B cell (primary cell): ENCODE data around the gene DIP2B. TPM values are rescaled to one million over a fixed set of nuclear protein-coding genes. Genes with fewer than 3 reads are reported as not detected.

Experiments used
- ATAC-seq: fragments of 200-7000 bp; cut with Tn5 transposase; one replicate; pipeline ENCODE4 v1.10.0; 2021; ENCODE audit warnings: low read depth, mild to moderate bottlenecking, moderate number of reproducible peaks, moderate library complexity
- CTCF ChIA-PET: fragments of 350-600 bp; sonication (Branson Sonifier 250); formaldehyde crosslinking; loops from one replicate; lab custom pipeline; 2021; ENCODE audit warnings: antibody characterized with exemption, inconsistent platforms; lab: Charles Lee
- POLR2A ChIA-PET: fragments of 350-600 bp; sonication (Branson Sonifier 250); formaldehyde crosslinking; loops from one replicate; lab custom pipeline; 2021; ENCODE audit warnings: antibody characterized with exemption; lab: Charles Lee
- DNase-seq: peaks from one replicate; pipeline ENCODE4 v3.0.0; 2013
- H2AFZ ChIP-seq: 2 replicates; pipeline ENCODE4 v1.6.1; 2012; ENCODE audit warnings: mild to moderate bottlenecking, low read depth, low read length; ENCODE audit not compliant: insufficient read depth, poor library complexity, severe bottlenecking
- H3K27ac ChIP-seq, 2 donors: 1 replicate in 1 of 2; 2 replicates in 1 of 2; pipeline ENCODE4 v1.5.1; 2012 to 2013; ENCODE audit warnings: low read length in 2 of 2, mild to moderate bottlenecking in 2 of 2, moderate library complexity in 1 of 2
- H3K27me3 ChIP-seq, 4 experiments: fragments of 200-600 bp in 1 of 4; sonication (generic) in 1 of 4; replicated peaks in 1 of 4; 1 replicate in 2 of 4; 2 replicates in 2 of 4; pipeline versions ENCODE4 v1.6.1 to v1.7.0; 2013 to 2016; ENCODE audit warnings: low read length in 3 of 4, mild to moderate bottlenecking in 2 of 4, mixed read lengths in 1 of 4, moderate library complexity in 1 of 4; ENCODE audit not compliant: insufficient read depth in 4 of 4, control insufficient read depth in 3 of 4; ENCODE audit errors: control extremely low read depth in 1 of 4
- H3K36me3 ChIP-seq, 2 experiments: replicated peaks in 1 of 2; 1 replicate in 1 of 2; 2 replicates in 1 of 2; pipeline versions ENCODE4 v1.6.1 to v1.7.1; 2013; ENCODE audit warnings: low read length in 1 of 2; ENCODE audit not compliant: insufficient read depth in 2 of 2, control insufficient read depth in 1 of 2; ENCODE audit errors: control extremely low read depth in 1 of 2, extremely low read depth in 1 of 2
- H3K4me1 ChIP-seq, 2 donors: fragments of 200-600 bp in 1 of 2; sonication (generic) in 1 of 2; 1 replicate in 1 of 2; 2 replicates in 1 of 2; pipeline versions ENCODE4 v1.5.1 to v1.6.1; 2013 to 2017; ENCODE audit warnings: low read length in 2 of 2; ENCODE audit not compliant: control insufficient read depth in 2 of 2, insufficient read depth in 2 of 2
- H3K4me2 ChIP-seq: replicated peaks from 2 replicates; pipeline ENCODE3; 2012; ENCODE audit warnings: mild to moderate bottlenecking, low read depth, low read length; ENCODE audit not compliant: poor library complexity, severe bottlenecking
- H3K4me3 ChIP-seq, 5 experiments: fragments of 200-600 bp in 1 of 5; sonication (generic) in 1 of 5; 1 replicate in 3 of 5; 2 replicates in 2 of 5; pipeline versions ENCODE4 v1.5.1 to v1.7.0; 2011 to 2016; ENCODE audit warnings: low read length in 4 of 5, mild to moderate bottlenecking in 4 of 5, low read depth in 2 of 5, control low read depth in 1 of 5, moderate library complexity in 1 of 5; ENCODE audit not compliant: insufficient read depth in 1 of 5; ENCODE audit errors: control extremely low read depth in 1 of 5, extremely low read depth in 1 of 5
- H3K79me2 ChIP-seq: fragments of 200-600 bp; sonication (generic); one replicate; pipeline ENCODE4 v1.6.0; 2016; ENCODE audit warnings: low read length; ENCODE audit not compliant: control insufficient read depth, insufficient read depth
- H3K9ac ChIP-seq: fragments of 200-600 bp; sonication (generic); 2 replicates; pipeline ENCODE4 v1.6.1; 2017; ENCODE audit warnings: mild to moderate bottlenecking, low read length, moderate library complexity
- H3K9me3 ChIP-seq, 3 donors: one replicate each; pipeline versions ENCODE4 v1.6.1 to v1.7.1; 2013; ENCODE audit warnings: low read length in 2 of 3; ENCODE audit not compliant: control insufficient read depth in 2 of 3, insufficient read depth in 1 of 3; ENCODE audit errors: control extremely low read depth in 1 of 3
- H4K20me1 ChIP-seq: 2 replicates; pipeline ENCODE4 v1.6.0; 2012; ENCODE audit warnings: mild to moderate bottlenecking, low read length; ENCODE audit not compliant: insufficient read depth, control insufficient read depth, poor library complexity, severe bottlenecking
- H3K27ac Mint-ChIP-seq: one replicate; pipeline ENCODE4 v1.8.0; 2021; ENCODE audit warnings: mixed read lengths
- H3K27me3 Mint-ChIP-seq: one replicate; pipeline ENCODE4 v1.8.0; 2021; ENCODE audit warnings: mixed read lengths
- H3K4me1 Mint-ChIP-seq: one replicate; pipeline ENCODE4 v1.8.0; 2021; ENCODE audit warnings: mixed read lengths
- H3K4me3 Mint-ChIP-seq: one replicate; pipeline ENCODE4 v1.8.0; 2021; ENCODE audit warnings: mixed read lengths
- H3K9me3 Mint-ChIP-seq: one replicate; pipeline ENCODE4 v1.8.0; 2022; ENCODE audit warnings: mixed read lengths; ENCODE audit not compliant: insufficient read depth
- EZH2 ChIP-seq: IDR thresholded peaks from 2 replicates; pipeline ENCODE4 v1.6.1; 2012; ENCODE audit warnings: borderline replicate concordance, low read depth, mild to moderate bottlenecking, moderate library complexity, low read length; ENCODE audit not compliant: insufficient read depth, poor library complexity, severe bottlenecking
- WGBS: methylation state at CpG from one replicate; pipeline ENCODE4 v1.1.5; 2013; ENCODE audit warnings: missing lambda C conversion rate; ENCODE audit not compliant: insufficient coverage; 5-methylcytosine and 5-hydroxymethylcytosine counted together
- intact Hi-C: fragments of 100-400 bp; cut with micrococcal nuclease; formaldehyde crosslinking; loops from one replicate; pipeline ENCODE4 v1.10.0; 2022
- polyA plus RNA-seq: library from polyadenylated mRNA; depleted of rRNA; stranded (reverse); fragments of >200 nt; gene quantifications from 2 replicates; pipeline ENCODE4 v1.2.3, GENCODE V29; 2012
- total RNA-seq, 2 donors: library from RNA; stranded (reverse); fragments of 120-200 nt in 1 of 2; gene quantifications; 1 replicate in 1 of 2; 2 replicates in 1 of 2; pipeline versions ENCODE4 v1.2.3 to v1.2.4, GENCODE V29; 2013 to 2022
- TF ChIP-seq, protein P1 (sequence below): fragments of 200-600 bp; IDR thresholded peaks from one replicate; pipeline ENCODE4 v1.8.0; 2022; ENCODE audit warnings: antibody characterized with exemption, mild to moderate bottlenecking

DIP2B gene
- total and polyA plus RNA-seq, 2 donors (not counting 1 experiment from before 2014, with no cell fraction given) = 16.4 to 38.8 TPM

DNA sequence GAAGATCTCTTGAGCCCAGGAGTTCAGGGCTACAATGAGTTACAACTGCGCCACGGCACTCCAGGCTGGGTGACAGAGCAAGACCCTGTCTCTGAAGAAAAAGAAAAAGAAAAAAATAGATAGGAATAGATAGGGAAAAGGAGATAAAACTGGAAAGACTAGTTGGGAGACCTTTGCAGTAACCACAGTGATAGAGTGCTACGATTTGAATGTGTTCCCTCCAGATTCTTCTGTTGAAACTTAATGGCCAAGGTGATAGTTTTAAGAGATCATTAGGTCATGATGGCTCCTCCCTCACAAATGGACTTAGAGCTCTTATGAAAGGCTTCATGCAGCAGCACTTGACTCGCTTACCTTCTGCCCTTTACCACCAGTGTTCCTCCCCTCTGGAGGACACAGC is 245.6 kb downstream of the DIP2B start:
- Histone ChIP-seq H3K27ac (no peak overlapping the region), H3K4me1 (no peaks in the 10 kb centered on the region), H4K20me1 (no peaks in the 10 kb centered on the region), H3K36me3 (peaks cover 2 to 31% of the 10 kb centered on the region in 2 experiments), H3K27me3 (no peaks in the 10 kb centered on the region), H2AFZ (no peak overlapping the region), H3K4me3 (no peak overlapping the region), H3K9ac (no peak overlapping the region), H3K4me2 (no peak overlapping the region), H3K9me3 (no peaks in the 10 kb centered on the region), H3K79me2 (no peaks in the 10 kb centered on the region)
- ChIA-PET POLR2A (no interaction called here), CTCF (no interaction called here)
- peak overlapping the region; percentile 28 for H3K27ac Mint-ChIP-seq
- no peak for ATAC-seq
- DNase-seq = no peak
- H3K9me3 Mint-ChIP-seq = no peaks in the 10 kb centered on the region
- 97% methylated on average over 3 of the region's 4 CpGs for WGBS
- H3K27me3 Mint-ChIP-seq = no peaks in the 10 kb centered on the region
- no peak overlapping the region for H3K4me3 Mint-ChIP-seq
- TF ChIP-seq, protein P1, sequence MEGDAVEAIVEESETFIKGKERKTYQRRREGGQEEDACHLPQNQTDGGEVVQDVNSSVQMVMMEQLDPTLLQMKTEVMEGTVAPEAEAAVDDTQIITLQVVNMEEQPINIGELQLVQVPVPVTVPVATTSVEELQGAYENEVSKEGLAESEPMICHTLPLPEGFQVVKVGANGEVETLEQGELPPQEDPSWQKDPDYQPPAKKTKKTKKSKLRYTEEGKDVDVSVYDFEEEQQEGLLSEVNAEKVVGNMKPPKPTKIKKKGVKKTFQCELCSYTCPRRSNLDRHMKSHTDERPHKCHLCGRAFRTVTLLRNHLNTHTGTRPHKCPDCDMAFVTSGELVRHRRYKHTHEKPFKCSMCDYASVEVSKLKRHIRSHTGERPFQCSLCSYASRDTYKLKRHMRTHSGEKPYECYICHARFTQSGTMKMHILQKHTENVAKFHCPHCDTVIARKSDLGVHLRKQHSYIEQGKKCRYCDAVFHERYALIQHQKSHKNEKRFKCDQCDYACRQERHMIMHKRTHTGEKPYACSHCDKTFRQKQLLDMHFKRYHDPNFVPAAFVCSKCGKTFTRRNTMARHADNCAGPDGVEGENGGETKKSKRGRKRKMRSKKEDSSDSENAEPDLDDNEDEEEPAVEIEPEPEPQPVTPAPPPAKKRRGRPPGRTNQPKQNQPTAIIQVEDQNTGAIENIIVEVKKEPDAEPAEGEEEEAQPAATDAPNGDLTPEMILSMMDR = no peak
- TF ChIP-seq EZH2 = no peak
- intact Hi-C loops = no loop called here
- no peaks in the 10 kb centered on the region for H3K4me1 Mint-ChIP-seq

- ChIA-PET POLR2A (interaction anchor here (0.8 kb wide), 1 partner anchor 52 kb away, joined by 7 read pairs; no protein-coding TSS in a partner anchor), CTCF (interaction anchor here (0.6 kb wide), 1 partner anchor 11 kb away, joined by 3 read pairs; no protein-coding TSS in a partner anchor)
- H3K27me3 ChIP-seq = no peaks in the 10 kb centered on the region
- Mint-ChIP-seq H3K27ac (no peak overlapping the region), H3K27me3 (no peaks in the 10 kb centered on the region), H3K9me3 (no peaks in the 10 kb centered on the region), H3K4me3 (no peak overlapping the region), H3K4me1 (no peaks in the 10 kb centered on the region)
- no peak overlapping the region for H3K9ac ChIP-seq
- intact Hi-C loops = no loop called here
- no peak overlapping the region for H3K27ac ChIP-seq
- peaks cover 2 to 17% of the 10 kb centered on the region in 2 experiments for H3K36me3 ChIP-seq
- no peak overlapping the region for H3K4me2 ChIP-seq
- H4K20me1 ChIP-seq = no peaks in the 10 kb centered on the region
- TF ChIP-seq EZH2 = no peak
- TF ChIP-seq, protein P1 = no peak
- H3K4me3 ChIP-seq = no peak overlapping the region
- no peak for ATAC-seq
- WGBS = 96% methylated on average over 2 of the region's 6 CpGs
- no peaks in the 10 kb centered on the region for H3K4me1 ChIP-seq
- no peaks in the 10 kb centered on the region for H3K79me2 ChIP-seq
- no peak overlapping the region for H2AFZ ChIP-seq
- DNase-seq = no peak
- no peaks in the 10 kb centered on the region for H3K9me3 ChIP-seq
Observed at GRCh38 chr12:50751948-50752721, 247.3 kb downstream of the DIP2B start.
